ENCODE data around the gene TCP11. TPM values are rescaled to one million over a fixed set of nuclear protein-coding genes. Genes with fewer than 3 reads are reported as not detected.

TCP11 gene
- total and polyA plus RNA-seq, 2 donors (not counting 1 experiment from before 2014, with no cell fraction given): not detected

GRCh38 chr6:35170166-35170565 lies 29.0 kb upstream of the TCP11 start:
- no peaks in the 10 kb centered on the region for H3K79me2 ChIP-seq (ENCODE audit: control insufficient read depth, insufficient read depth, low read length)
- H3K9me3 Mint-ChIP-seq (ENCODE audit: insufficient read depth): no peaks in the 10 kb centered on the region
- ChIA-PET POLR2A (no interaction called here), CTCF (no interaction called here)
- WGBS (ENCODE audit: insufficient coverage): 83% methylated on average over 1 of the region's 1 CpG
- no peaks in the 10 kb centered on the region for H3K4me1 ChIP-seq (ENCODE audit: control insufficient read depth in 2 of 2, insufficient read depth in 2 of 2, low read length in 2 of 2)
- H3K4me3 Mint-ChIP-seq: no peak overlapping the region
- DNase-seq (no peak), ATAC-seq (ENCODE audit: low read depth) (no peak)
- H3K9ac ChIP-seq (ENCODE audit: low read length): no peak overlapping the region
- H3K27me3 Mint-ChIP-seq: peaks cover 30% of the 10 kb centered on the region
- no peak overlapping the region for H2AFZ ChIP-seq (ENCODE audit: insufficient read depth, low read depth, low read length, poor library complexity, severe bottlenecking)
- TF ChIP-seq EZH2 (IDR thresholded peaks at IDR 0.05; ENCODE audit: borderline replicate concordance, insufficient read depth, low read depth, low read length, poor library complexity, severe bottlenecking) (no peak), CTCF (IDR thresholded peaks at IDR 0.05) (no peak)
- H3K27me3 ChIP-seq (replicated peaks in 1 of 4; ENCODE audit: control extremely low read depth in 1 of 4, control insufficient read depth in 3 of 4, insufficient read depth in 4 of 4, low read length in 3 of 4): peaks cover 0 to under 1% (median 0%) of the 10 kb centered on the region in 4 experiments
- H3K9me3 ChIP-seq (ENCODE audit: control extremely low read depth in 1 of 3, control insufficient read depth in 2 of 3, insufficient read depth in 1 of 3, low read length in 2 of 3): no peaks in the 10 kb centered on the region
- H3K4me3 ChIP-seq (ENCODE audit: control extremely low read depth in 1 of 5, extremely low read depth in 1 of 5, insufficient read depth in 1 of 5, low read depth in 2 of 5, low read length in 4 of 5): no peak overlapping the region
- no peaks in the 10 kb centered on the region for H3K36me3 ChIP-seq (replicated peaks in 1 of 2; ENCODE audit: control extremely low read depth in 1 of 2, control insufficient read depth in 1 of 2, extremely low read depth in 1 of 2, insufficient read depth in 2 of 2, low read length in 1 of 2)
- H4K20me1 ChIP-seq (ENCODE audit: control insufficient read depth, insufficient read depth, low read length, poor library complexity, severe bottlenecking): no peaks in the 10 kb centered on the region
- no peaks in the 10 kb centered on the region for H3K4me1 Mint-ChIP-seq
- H3K27ac Mint-ChIP-seq: no peak overlapping the region
- H3K4me2 ChIP-seq (replicated peaks; ENCODE audit: low read depth, low read length, poor library complexity, severe bottlenecking): no peak overlapping the region
- intact Hi-C loops (cut with micrococcal nuclease): no loop called here
- no peak overlapping the region for H3K27ac ChIP-seq (ENCODE audit: low read length in 2 of 2)

- H3K9ac ChIP-seq (ENCODE audit: low read length): no peak overlapping the region
- Mint-ChIP-seq H3K27me3 (peaks cover 34% of the 10 kb centered on the region), H3K4me3 (no peak overlapping the region), H3K9me3 (ENCODE audit: insufficient read depth) (no peaks in the 10 kb centered on the region), H3K27ac (no peak overlapping the region), H3K4me1 (no peaks in the 10 kb centered on the region)
- H3K9me3 ChIP-seq (ENCODE audit: control extremely low read depth in 1 of 3, control insufficient read depth in 2 of 3, insufficient read depth in 1 of 3, low read length in 2 of 3): no peaks in the 10 kb centered on the region
- no peaks in the 10 kb centered on the region for H3K36me3 ChIP-seq (replicated peaks in 1 of 2; ENCODE audit: control extremely low read depth in 1 of 2, control insufficient read depth in 1 of 2, extremely low read depth in 1 of 2, insufficient read depth in 2 of 2, low read length in 1 of 2)
- no peaks in the 10 kb centered on the region for H3K79me2 ChIP-seq (ENCODE audit: control insufficient read depth, insufficient read depth, low read length)
- H3K4me1 ChIP-seq (ENCODE audit: control insufficient read depth in 2 of 2, insufficient read depth in 2 of 2, low read length in 2 of 2): no peaks in the 10 kb centered on the region
- no peak overlapping the region for H3K4me2 ChIP-seq (replicated peaks; ENCODE audit: low read depth, low read length, poor library complexity, severe bottlenecking)
- H2AFZ ChIP-seq (ENCODE audit: insufficient read depth, low read depth, low read length, poor library complexity, severe bottlenecking): no peak overlapping the region
- DNase-seq (no peak), ATAC-seq (ENCODE audit: low read depth) (no peak)
- TF ChIP-seq CTCF (IDR thresholded peaks at IDR 0.05) (no peak), EZH2 (IDR thresholded peaks at IDR 0.05; ENCODE audit: borderline replicate concordance, insufficient read depth, low read depth, low read length, poor library complexity, severe bottlenecking) (no peak)
- 89% methylated on average over 7 of the region's 7 CpGs for WGBS (ENCODE audit: insufficient coverage)
- no peak overlapping the region for H3K27ac ChIP-seq (ENCODE audit: low read length in 2 of 2)
- H3K27me3 ChIP-seq (replicated peaks in 1 of 4; ENCODE audit: control extremely low read depth in 1 of 4, control insufficient read depth in 3 of 4, insufficient read depth in 4 of 4, low read length in 3 of 4): peaks cover 0 to 2% (median 0%) of the 10 kb centered on the region in 4 experiments
- ChIA-PET POLR2A (no interaction called here), CTCF (no interaction called here)
- intact Hi-C loops (cut with micrococcal nuclease): no loop called here
- H3K4me3 ChIP-seq (ENCODE audit: control extremely low read depth in 1 of 5, extremely low read depth in 1 of 5, insufficient read depth in 1 of 5, low read depth in 2 of 5, low read length in 4 of 5): no peak overlapping the region
- no peaks in the 10 kb centered on the region for H4K20me1 ChIP-seq (ENCODE audit: control insufficient read depth, insufficient read depth, low read length, poor library complexity, severe bottlenecking)
Observed at GRCh38 chr6:35168461-35168861, 27.3 kb upstream of the TCP11 start.

All from B cell (primary cell).